HG02885 (cell line): ENCODE results near the gene DTNA.
"Not testable (repeated sequence)": the region's sequence is repeated elsewhere in the genome, so short reads cannot be mapped to it uniquely, and the experiment has no call there.

ENCODE experiments used
- ATAC-seq: cut with Tn5 transposase; IDR thresholded peaks from one replicate; pipeline ENCODE4 v1.9.1; 2021; ENCODE audit warnings: mild to moderate bottlenecking; ENCODE audit not compliant: unreplicated experiment, poor library complexity

DTNA gene

DNA sequence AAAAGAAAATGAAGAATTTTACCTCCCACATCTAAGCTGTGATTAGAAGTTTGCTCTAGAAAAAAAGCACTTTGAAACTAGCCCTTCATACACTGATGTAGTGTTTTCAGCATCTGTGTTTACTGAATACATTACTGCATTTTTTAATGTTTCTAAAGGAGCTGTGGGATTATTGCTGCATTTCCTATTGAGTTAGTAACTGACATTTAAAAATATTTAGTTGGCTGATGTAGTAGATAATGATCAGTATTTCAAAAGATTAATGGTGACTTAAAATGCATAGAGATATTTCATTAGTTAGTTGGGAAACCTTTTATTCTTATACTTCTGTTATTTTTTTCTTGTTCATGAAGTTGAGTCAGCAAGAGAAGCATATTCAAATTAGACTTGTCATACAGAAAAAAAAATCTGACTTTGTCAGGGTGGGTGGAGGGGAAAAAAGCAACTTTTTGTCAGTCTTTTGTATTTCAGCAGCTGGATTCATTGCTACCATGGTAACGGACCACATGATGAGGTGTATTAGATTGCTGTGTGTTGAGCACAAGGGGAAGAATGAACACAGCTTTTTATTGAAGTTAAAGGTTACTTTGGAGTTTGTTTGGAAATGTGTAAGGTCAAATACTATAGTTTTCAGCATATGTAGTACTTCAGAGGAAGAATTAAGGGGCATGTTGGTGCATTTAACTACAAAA lies at the start of gene DTNA:
DTNA (plus strand) TSS at position 549 of the 692 bp plus-strand sequence. CDS start 45,679 bp downstream, outside the sequence.
- ATAC-seq = no peak

DNA sequence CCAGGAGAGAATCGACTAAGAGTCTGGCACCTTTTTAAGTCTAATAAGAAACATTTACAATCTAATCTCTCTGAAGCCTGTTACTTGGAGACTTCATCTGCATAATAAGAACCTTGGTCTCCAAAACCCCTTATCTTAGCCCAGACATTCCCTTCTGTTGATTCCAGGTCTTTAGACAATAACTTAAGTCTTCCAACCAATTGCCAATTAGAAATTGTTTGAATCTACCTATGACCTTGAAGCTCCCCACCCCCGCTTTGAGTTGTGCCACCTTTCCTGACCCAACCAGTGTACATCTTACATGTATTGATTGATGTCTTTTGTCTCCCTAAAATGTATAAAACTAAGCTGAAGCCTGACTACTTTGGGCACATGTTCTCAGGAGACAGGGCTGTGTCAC lies 49.5 kb upstream of the DTNA start:
- no peak for ATAC-seq

DNA sequence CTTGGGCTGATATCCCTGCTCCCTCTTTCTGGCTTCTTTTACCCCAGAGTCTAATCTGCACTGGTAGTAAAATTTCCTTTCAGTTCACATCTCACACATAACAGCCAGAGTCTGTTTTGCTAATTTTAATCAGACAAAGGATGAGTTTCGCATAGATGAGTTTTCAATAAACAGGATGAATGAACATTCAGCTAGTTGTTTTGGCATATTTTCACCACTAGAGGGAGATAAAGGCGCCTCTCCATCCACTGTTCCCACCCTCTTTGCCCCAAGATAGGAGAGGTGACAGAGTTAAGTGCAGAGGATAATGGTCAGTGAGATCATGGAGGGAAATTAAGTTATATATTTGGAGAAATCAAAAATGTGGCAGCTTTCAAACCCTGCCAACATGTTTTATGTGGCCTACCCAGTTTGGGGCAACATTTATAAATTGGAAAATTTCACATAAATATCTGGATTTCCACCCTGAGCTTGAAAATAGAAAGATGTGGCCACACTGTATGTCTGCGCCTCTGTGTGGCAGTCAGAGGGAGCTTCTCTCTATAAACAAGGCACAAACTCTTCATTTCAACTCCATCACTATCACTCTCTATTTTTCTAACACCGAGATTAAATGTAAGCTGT lies 48.5 kb upstream of the DTNA start:
- peak; percentile 94 for ATAC-seq

DNA sequence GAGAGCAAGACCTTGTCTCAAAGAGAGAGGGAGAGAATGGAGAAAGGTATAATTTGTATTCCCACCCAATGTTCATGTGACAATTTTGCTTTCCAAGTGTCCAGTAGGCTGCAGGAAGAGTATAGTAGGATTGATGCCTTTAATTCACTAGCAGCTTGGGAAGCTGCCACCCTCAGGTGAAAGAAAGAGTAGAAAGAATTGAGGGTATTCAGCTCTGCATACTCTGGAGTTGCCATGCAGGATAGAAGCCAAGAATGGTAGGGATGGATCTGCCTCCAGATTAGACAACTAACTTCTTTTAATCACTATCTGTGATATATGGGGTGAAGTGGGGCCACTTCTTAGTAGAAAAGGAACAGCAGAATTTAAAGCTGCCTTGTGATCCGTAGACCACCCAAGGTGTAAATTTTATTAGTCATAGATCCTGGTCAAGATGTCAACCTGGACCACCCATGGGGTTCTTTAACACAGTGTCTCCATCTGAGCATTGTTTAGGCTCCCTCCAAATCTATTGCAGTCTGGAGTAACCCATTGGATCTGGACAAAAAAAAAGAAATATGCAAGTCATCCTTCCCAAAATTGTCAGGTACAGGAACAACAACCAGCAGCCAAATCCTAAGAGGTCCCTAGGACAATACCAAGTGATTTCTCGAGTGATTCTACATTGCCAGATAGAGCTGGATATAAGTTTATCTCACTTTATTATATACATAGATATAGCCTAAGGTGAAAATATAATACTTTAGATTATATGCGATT lies 33.1 kb upstream of the DTNA start:
- ATAC-seq = no peak

DNA sequence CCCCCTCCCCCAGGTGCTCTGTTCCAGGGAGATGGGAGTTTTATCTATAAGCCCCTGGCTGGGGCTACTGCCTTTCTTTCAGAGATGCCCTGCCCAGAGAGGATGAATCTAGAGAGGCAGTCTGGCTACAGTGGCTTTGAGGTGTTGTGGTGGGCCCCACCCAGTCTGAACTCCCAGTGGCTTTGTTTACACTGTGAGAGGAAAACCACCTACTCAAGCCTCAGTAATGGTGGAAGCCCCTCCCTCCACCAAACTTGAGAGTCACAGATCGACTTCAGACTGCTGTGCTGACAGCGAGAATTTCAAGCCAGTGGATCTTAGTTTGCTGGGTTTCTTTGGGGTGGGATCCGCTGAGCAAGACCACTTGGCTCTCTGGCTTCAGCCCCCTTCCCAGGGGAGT lies 20.3 kb upstream of the DTNA start:
- not testable (repeated sequence) for ATAC-seq

DNA sequence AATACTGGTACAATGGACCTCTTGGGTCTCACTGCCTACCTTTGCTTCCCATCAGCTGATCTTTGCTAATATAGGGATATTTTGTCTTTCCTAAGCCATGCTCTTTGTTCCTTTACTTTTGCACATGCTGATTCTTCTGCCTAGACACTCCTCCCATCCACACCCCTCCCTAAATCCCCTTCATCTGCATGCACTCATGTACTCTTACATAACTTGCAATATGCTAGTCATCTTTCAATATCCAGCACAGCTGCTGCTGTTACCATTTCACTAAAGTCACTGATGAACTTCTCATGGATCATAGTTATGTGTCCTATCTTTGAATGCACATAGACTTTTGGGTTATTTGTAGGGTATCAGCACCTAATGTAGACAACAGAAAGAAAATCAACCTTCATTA lies 18.5 kb upstream of the DTNA start:
- ATAC-seq = no peak

DNA sequence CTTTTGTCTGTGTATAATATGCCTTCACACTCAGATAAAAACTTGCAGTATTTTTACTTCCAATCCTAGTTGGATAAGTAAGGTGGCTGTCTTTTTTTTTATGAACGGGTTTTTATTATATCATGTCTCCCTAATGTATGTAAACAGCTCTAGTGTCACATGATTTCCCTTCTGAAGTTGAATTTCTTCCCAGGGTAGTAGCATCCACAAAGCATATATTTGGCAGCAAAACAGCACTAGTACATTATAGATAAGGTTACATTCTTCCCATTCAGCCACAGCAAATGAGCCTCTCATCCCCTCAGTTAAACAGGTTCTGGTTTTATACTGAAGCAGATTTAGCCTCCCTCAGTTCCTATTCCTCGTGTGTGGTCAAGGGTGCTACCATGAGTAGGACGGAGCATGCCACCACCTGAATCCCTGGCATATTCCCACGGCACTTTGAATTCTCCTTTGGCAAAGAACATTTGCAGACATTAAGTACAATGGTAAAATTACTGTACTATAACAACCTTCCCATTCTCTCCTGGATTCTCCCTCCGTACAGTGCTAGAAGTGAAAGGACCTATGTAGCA lies 15.4 kb upstream of the DTNA start:
- no peak for ATAC-seq

DNA sequence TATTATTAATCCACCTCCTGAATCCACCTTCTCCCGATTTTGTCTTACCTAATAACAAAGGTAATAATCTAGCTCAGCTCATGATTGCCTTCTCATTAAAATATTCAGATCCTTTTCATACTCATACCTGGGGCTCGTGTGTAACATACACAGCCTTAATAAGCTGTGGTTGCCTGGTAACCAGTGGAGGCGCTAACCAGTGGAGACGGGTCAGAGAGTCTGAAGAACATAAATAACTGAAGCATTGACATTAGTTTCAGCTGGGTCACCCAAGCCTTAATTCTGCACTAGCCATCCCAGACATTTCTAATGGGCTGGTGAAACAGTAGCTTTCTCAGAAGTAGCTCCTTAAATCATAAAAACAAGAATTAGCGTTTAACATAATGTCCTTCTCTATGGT lies 14.8 kb upstream of the DTNA start:
- no peak for ATAC-seq

DNA sequence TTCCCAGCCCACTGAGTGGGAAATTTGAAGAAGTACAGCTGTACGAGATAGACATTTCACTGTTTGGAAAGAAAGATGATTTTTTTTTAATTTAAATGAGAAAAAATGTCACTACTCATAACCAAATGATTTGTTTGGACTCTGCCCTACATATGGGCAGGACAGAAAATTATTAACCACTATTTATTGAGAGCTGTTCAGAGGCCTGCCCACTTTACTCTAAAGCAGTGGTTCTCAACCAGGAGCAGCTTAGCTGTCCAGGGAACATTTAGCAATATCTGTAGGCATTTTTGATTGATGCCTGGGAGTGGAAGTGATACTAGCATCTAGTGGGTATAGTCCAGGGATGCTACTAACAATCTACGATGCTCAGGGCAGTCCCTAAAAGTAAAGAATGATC lies 13.4 kb upstream of the DTNA start:
- ATAC-seq = no peak

DNA sequence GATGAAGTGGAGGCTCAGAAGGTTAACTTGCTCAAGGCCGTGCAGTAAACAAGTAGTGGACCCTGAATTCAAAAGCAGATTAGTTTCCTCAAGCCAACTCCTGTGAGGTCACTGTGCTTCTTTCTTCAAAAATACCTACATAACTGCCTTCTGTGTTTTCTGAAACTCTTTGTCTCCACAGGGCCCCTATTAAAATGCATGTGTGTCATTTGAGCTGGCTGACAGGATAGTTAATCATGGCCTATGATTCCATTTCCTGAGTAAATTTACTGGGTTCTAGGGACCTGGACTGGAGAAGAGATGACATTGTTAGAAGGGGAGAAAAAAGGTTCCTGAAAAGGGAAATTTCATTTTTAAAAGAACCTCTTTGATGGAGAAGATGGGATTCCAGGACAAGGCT lies 12.9 kb upstream of the DTNA start:
- ATAC-seq = no peak

DNA sequence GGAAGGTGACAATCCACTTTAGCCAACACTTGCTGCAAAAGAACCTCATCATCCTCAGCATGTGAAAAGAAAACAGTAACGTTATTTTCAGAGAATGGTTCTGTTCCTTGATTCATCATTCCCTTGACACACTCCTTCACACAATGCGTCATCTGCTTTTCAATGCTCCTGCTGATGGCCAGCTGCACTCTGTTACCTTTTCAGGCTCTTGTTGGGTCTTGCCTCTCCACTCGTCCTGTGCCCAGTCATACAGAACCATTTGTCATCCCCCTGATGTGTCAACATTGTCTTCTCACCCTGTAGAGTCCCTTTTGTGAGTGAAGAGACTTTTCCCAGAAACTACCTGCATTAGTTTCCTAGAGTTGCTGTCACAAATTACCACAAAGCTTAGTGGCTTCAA lies 12.2 kb upstream of the DTNA start:
- ATAC-seq = no peak

DNA sequence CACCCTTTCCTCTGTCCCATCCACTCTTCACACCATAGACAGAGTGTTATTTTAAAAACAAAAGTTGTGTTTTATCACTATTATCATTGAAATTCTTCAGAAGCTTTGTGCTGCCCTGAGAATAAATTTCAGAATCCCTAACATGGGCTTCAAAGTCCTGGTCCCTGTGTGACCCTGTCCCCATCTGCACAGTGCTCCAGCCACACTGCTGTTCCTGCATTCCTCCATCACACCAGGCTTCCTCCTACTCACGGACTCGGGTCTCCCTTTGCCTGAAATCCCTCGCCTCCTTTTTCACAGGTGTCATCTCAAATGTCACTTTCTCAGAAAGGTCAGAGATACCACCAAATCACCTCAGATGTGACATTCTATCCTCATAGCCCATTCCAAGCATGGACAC lies 8.2 kb upstream of the DTNA start:
- no peak for ATAC-seq

DNA sequence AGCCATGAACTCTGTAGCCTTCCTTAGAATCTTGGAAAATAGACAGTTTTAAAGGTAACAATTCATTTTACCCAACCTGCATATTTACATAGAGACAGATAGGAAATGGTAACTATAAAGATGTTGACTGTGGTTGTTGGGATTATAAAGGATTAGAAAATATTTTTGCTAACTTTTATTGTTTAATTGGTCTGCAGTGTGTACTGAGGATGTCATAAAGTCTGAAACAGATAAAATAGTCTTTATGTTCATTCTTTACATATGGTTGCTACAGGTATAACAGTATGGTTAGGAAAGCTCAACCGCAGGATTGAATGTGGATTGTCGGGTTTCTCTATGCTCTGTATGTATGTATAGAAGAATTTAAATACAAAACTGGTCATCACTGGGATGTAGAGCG lies 7.3 kb upstream of the DTNA start:
- no peak for ATAC-seq

DNA sequence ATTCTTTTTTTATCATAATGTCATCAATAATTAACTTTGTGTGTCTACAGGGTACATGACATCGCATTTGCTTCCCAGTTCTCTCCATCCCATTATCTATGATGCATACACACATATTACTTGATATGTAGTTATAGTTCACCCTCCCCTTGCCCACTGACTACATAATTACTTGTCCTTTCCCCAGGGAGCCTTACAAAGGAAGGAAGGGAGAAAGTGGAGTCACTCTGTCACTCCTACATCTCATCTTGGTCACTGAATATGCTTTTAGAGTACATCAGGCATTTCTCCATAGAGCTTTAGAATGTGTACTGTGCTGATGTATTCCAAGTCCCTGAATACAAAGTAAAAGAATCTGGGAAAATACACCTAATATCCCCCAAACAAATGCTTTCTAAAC lies 6.0 kb upstream of the DTNA start:
- no peak for ATAC-seq

DNA sequence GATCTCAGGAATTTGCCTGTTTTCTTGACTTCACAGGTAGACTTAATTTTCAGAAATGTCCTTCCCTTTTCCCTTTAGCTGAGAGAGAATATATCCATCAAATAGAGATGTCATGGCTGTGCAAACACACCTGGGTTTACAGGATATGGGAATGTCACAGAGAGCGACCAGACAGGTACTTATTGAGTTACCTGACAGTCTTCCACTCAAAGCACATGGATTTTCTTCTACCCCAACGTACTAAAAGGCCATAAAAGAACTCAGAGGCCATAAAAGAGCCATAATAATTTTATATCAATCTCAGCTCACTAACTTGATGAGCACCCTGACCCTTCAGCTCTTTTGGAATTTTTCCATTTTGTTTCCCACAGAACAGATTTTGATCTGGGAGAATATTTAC lies 5.3 kb upstream of the DTNA start:
- ATAC-seq = no peak

DNA sequence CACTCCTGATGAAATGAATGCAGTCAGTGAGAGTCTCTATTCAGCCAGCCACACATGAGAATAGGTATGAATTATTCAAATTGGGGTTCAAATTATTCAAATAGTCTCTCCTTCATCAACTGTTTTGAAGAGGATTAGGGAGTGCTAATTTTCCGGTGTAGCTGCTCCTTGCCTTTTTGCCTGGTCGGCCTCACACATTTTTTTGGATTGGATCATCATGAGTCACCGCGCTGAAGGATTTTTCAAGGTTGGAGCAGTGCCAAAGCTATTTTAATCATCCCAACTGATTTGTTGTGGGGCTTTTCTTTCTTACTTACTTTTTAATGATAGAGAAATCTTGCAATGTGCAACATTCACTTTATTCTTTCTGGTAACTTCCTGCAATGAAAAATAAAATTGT lies 2.4 kb upstream of the DTNA start:
- no peak for ATAC-seq

DNA sequence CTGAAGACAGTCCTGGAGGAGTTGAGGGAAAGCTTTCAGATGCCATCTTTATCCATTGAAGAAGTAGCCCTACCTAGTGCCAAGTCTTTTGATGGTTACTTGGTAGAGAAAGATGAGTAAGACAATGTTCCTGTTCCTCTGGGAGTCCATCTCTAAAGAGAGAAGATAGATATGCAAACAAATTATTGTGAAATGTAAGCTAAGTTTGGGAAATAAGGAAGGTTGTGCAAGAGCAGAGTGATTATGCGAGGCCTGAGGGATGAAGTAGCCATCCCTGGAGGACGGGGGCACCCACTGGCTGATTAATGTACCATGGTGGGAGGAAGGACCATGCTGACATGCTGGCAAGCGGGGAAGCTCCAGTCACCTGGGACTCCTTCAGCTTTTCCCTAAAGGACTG lies 994 bp upstream of the DTNA start:
- no peak for ATAC-seq

DNA sequence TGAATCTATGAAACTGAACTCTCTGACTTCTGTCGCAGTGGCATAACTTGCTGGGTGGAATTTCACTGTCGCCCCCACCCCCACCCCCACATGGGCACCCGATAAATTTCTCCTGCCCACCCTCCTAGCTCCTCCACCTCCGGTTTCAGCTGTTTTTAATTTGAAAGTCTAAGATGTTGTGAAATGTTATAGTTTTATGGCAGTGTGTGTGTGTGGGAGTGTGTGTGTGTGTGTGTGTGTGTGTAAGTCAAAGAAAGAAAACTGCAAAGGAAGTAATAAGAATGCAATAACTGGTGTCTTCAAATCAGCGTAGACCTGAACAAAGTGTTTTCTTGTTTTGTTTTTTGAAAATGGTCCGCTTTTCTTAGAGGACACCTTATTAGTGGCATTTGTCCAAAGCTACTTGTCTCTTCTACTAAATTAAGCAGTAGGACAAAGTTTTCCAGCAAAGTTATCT lies 388 bp downstream of the DTNA start:
- no peak for ATAC-seq

DNA sequence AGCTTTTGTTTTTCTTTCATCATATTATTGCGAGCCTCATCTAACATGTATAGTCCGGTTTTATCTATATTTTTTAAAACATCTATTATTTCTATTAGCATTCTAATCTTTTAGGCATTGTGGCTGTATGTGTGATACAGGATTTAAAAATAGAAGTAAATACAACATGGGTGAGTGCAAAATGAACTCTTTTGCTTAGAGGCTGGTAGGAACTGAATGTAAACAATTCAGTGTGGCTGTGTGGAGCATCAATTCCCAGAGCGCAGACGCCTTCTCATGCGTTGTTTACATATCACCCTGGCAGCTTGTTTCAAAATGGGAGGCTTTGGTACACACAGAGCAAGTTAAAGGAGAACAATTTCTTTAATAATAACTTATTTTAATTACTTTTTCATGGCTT lies 836 bp downstream of the DTNA start:
- ATAC-seq = no peak

DNA sequence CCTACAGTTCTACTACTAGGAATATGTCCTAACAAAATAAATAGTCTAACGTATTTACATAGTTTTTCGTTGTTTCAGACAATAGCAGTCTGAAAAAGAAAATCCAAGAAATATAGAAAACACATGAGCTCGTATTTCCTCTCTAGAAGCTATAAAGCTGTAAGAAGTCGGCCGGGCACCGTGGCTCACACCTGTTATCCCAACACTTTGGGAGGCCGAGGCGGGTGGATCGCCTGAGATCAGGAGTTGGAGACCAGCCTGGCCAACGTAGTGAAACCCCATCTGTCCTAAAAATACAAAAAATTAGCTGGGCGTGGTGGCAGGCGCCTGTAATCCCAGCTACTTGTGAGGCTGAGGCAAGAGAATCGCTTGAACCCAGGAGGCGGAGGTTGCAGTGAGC lies 6.0 kb downstream of the DTNA start:
- ATAC-seq = not testable (repeated sequence)

DNA sequence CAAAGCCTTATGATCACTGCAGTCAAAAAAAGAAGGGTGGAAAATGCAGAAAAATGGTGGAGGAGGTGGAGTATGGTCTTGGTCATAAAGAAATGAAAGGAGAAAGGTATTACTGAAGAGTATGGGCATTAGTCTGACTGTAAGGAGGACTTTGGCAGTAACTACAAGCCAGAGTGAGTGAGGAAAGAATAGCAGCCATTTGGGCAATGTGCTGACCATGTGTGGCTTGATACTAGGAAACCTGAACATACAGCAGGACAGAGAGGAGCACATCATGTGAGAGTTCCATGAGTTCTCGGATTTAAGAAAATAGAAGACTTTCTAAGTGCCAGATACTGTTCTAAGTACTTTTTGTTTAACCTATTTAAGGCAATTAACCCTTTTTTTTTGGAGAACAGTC lies 8.5 kb downstream of the DTNA start:
- ATAC-seq = no peak
